Liver (tissue), 9 donors: ENCODE data around the gene NUDT16L1. TPM values are rescaled to one million over a fixed set of nuclear protein-coding genes. Genes with fewer than 3 reads are reported as not detected.
"Not testable (repeated sequence)": the region's sequence is repeated elsewhere in the genome, so short reads cannot be mapped to it uniquely, and the experiment has no call there.

Experiments used
- DNase-seq: peaks from one replicate; pipeline ENCODE4 v3.0.0-alpha.2; 2017; ENCODE audit warnings: low spot score
- H3K27ac ChIP-seq, 2 donors: one replicate each; pipeline ENCODE4 v1.7.0; 2013; ENCODE audit warnings: inconsistent platforms in 2 of 2, low read length in 2 of 2, control low read depth in 1 of 2, low read depth in 1 of 2, mild to moderate bottlenecking in 1 of 2
- H3K27me3 ChIP-seq, 4 donors: one replicate each; pipeline versions ENCODE4 v1.6.1 to v1.7.0; 2013; ENCODE audit warnings: low read length in 3 of 4, inconsistent platforms in 1 of 4, mild to moderate bottlenecking in 1 of 4, moderate library complexity in 1 of 4; ENCODE audit not compliant: control insufficient read depth in 4 of 4, insufficient read depth in 4 of 4
- H3K36me3 ChIP-seq, 4 donors: one replicate each; pipeline versions ENCODE4 v1.6.1 to v1.7.0; 2013; ENCODE audit warnings: low read length in 3 of 4, mild to moderate bottlenecking in 3 of 4, low read depth in 1 of 4, moderate library complexity in 1 of 4; ENCODE audit not compliant: control insufficient read depth in 4 of 4, insufficient read depth in 3 of 4
- H3K4me1 ChIP-seq, 4 donors: one replicate each; pipeline versions ENCODE4 v1.6.1 to v1.7.0; 2013; ENCODE audit warnings: low read length in 3 of 4, mild to moderate bottlenecking in 3 of 4, moderate library complexity in 1 of 4; ENCODE audit not compliant: control insufficient read depth in 4 of 4, insufficient read depth in 4 of 4
- H3K4me3 ChIP-seq, 3 donors: one replicate each; pipeline versions ENCODE4 v1.6.1 to v1.7.0; 2013; ENCODE audit warnings: low read length in 3 of 3, control low read depth in 1 of 3, low read depth in 1 of 3, mild to moderate bottlenecking in 1 of 3
- H3K9ac ChIP-seq, 2 donors: one replicate each; pipeline ENCODE4 v1.7.0; 2013; ENCODE audit warnings: low read length in 2 of 2, mild to moderate bottlenecking in 2 of 2, moderate library complexity in 2 of 2, control low read depth in 1 of 2, low read depth in 1 of 2
- H3K9me3 ChIP-seq, 4 donors: one replicate each; pipeline versions ENCODE4 v1.6.1 to v1.7.0; 2013; ENCODE audit warnings: low read length in 3 of 4; ENCODE audit not compliant: control insufficient read depth in 4 of 4
- ATF3 ChIP-seq: IDR thresholded peaks from 2 replicates; pipeline ENCODE4 v1.6.1; 2016; ENCODE audit warnings: antibody characterized with exemption
- EGR1 ChIP-seq, 2 donors: IDR thresholded peaks; 2 replicates each; pipeline ENCODE4 v1.6.1; 2016 to 2018; ENCODE audit warnings: antibody characterized with exemption in 2 of 2, low read depth in 2 of 2
- FOXA2 ChIP-seq: IDR thresholded peaks from 2 replicates; pipeline ENCODE4 v1.6.1; 2016; ENCODE audit warnings: antibody characterized with exemption
- GABPA ChIP-seq, 2 donors: IDR thresholded peaks in 1 of 2; conservative IDR thresholded peaks in 1 of 2; 2 replicates each; pipeline ENCODE4 v1.6.1; 2016; ENCODE audit warnings: antibody characterized with exemption in 2 of 2, mild to moderate bottlenecking in 1 of 2, moderate library complexity in 1 of 2
- HNF4A ChIP-seq, 2 donors: conservative IDR thresholded peaks; 2 replicates each; pipeline ENCODE4 v1.6.1; 2016; ENCODE audit warnings: antibody characterized with exemption in 2 of 2, mild to moderate bottlenecking in 2 of 2
- HNF4G ChIP-seq: IDR thresholded peaks from 2 replicates; pipeline ENCODE4 v1.6.1; 2016; ENCODE audit warnings: antibody characterized with exemption
- JUND ChIP-seq, 2 donors: IDR thresholded peaks; 2 replicates each; pipeline ENCODE4 v1.6.1; 2016; ENCODE audit warnings: antibody characterized with exemption in 2 of 2
- NR2F2 ChIP-seq: IDR thresholded peaks from 2 replicates; pipeline ENCODE4 v1.6.1; 2016; ENCODE audit warnings: antibody characterized with exemption
- RAD21 ChIP-seq, 2 donors: IDR thresholded peaks; 2 replicates each; pipeline ENCODE4 v1.6.1; 2016; ENCODE audit warnings: antibody characterized with exemption in 2 of 2, mild to moderate bottlenecking in 2 of 2
- REST ChIP-seq: IDR thresholded peaks from 2 replicates; pipeline ENCODE4 v1.6.1; 2016; ENCODE audit warnings: antibody characterized with exemption, mild to moderate bottlenecking
- RXRA ChIP-seq, 2 donors: IDR thresholded peaks; 2 replicates each; pipeline ENCODE4 v1.6.1; 2017 to 2018; ENCODE audit warnings: antibody characterized with exemption in 2 of 2, mild to moderate bottlenecking in 1 of 2
- SP1 ChIP-seq: IDR thresholded peaks from 2 replicates; pipeline ENCODE4 v1.6.1; 2018; ENCODE audit warnings: antibody characterized with exemption, mild to moderate bottlenecking
- TAF1 ChIP-seq: conservative IDR thresholded peaks from 2 replicates; pipeline ENCODE4 v1.6.1; 2016; ENCODE audit warnings: antibody characterized with exemption, mild to moderate bottlenecking
- YY1 ChIP-seq: IDR thresholded peaks from 2 replicates; pipeline ENCODE4 v1.6.1; 2016; ENCODE audit warnings: antibody characterized with exemption, mild to moderate bottlenecking
- ZBTB33 ChIP-seq: IDR thresholded peaks from 2 replicates; pipeline ENCODE4 v1.6.1; 2016; ENCODE audit warnings: antibody characterized with exemption
- WGBS: extraction: QIAGEN DNeasy Blood & Tissue Kit; methylation state at CpG from one replicate; pipeline ENCODE4 v1.1.7; 2013; 5-methylcytosine and 5-hydroxymethylcytosine counted together
- polyA plus RNA-seq, 2 donors: library from polyadenylated mRNA; stranded (reverse) in 1 of 2; unstranded in 1 of 2; fragments of 200-250 nt in 1 of 2; fragments of >200 nt in 1 of 2; fragmentation: Nextera tagmentation in 1 of 2; extraction: Ambion mirVana in 1 of 2; gene quantifications; one replicate each; pipeline versions ENCODE4 v1.2.1 to v1.2.3, GENCODE V29; 2013 to 2015
- total RNA-seq, 2 donors: library from RNA; depleted of rRNA; stranded (reverse); fragments of >200 nt; gene quantifications; one replicate each; pipeline ENCODE4 v1.2.3, GENCODE V29; 2014
- TF ChIP-seq, protein P1 (sequence below): IDR thresholded peaks from 2 replicates; pipeline ENCODE4 v1.6.1; 2016; ENCODE audit warnings: antibody characterized with exemption
- donor health status: healthy.
- donor health status: healthy.
- donor health status: healthy.
- donor health status: healthy.
- donor health status: healthy.

NUDT16L1 gene
- total and polyA plus RNA-seq, 4 donors: 22.4 to 43.4 (median 36.3) TPM

DNA sequence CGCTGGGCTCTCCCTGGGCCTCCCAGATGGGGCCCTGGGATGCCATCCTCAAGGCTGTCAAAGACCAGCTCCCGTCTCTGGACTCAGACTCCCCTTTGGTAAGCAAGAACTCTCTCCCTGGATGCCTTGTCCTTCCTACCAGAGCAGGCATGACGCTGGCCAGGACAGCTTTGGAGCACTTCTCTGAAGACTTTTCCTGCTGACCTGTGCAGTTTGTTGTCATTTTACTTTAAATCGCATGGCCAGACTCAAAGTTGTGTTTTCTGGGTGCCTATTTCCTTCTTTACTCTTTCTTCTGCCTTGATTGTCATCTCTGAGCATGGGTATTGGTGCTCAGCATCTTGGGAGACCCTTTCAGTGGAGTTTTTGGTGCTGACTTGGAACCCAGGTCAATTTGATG, 43.2 kb downstream of the NUDT16L1 start:
- Histone ChIP-seq H3K9me3 (no peaks in the 10 kb centered on the region), H3K4me3 (no peak overlapping the region), H3K9ac (no peak overlapping the region), H3K27ac (no peak overlapping the region), H3K27me3 (no peaks in the 10 kb centered on the region), H3K36me3 (no peaks in the 10 kb centered on the region), H3K4me1 (peaks cover 2 to 12% (median 9%) of the 10 kb centered on the region in 4 donors)
- no peak for DNase-seq
- no peak for TF ChIP-seq JUND (IDR thresholded peaks at IDR 0.05)
- TF ChIP-seq RXRA (IDR thresholded peaks at IDR 0.05): no peak
- TF ChIP-seq, protein P1, sequence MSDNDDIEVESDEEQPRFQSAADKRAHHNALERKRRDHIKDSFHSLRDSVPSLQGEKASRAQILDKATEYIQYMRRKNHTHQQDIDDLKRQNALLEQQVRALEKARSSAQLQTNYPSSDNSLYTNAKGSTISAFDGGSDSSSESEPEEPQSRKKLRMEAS: no peak
- TF ChIP-seq NR2F2: no peak
- no peak for TF ChIP-seq YY1
- no peak for TF ChIP-seq RAD21 (IDR thresholded peaks at IDR 0.05)
- no peak for TF ChIP-seq REST
- TF ChIP-seq SP1: no peak
- TF ChIP-seq HNF4G: no peak
- TF ChIP-seq ZBTB33: no peak
- TF ChIP-seq HNF4A (conservative IDR thresholded peaks at IDR 0.05): no peak
- no peak for TF ChIP-seq FOXA2
- no peak for TF ChIP-seq EGR1 (IDR thresholded peaks at IDR 0.05; ENCODE audit: low read depth in 2 of 2)
- no peak for TF ChIP-seq TAF1
- TF ChIP-seq ATF3: no peak
- no peak for TF ChIP-seq GABPA (IDR thresholded peaks at IDR 0.05 in 1 of 2, conservative IDR thresholded peaks at IDR 0.05 in 1 of 2)
- WGBS: 86% methylated on average over 4 of the region's 4 CpGs

- peaks cover 2 to 10% (median 9%) of the 10 kb centered on the region in 4 donors for H3K4me1 ChIP-seq
- H3K4me3 ChIP-seq: no peak overlapping the region
- H3K27me3 ChIP-seq: no peaks in the 10 kb centered on the region
- DNase-seq: no peak
- 81% methylated on average over 15 of the region's 15 CpGs for WGBS
- no peaks in the 10 kb centered on the region for H3K9me3 ChIP-seq
- H3K27ac ChIP-seq: no peak overlapping the region
- TF ChIP-seq RAD21 (IDR thresholded peaks at IDR 0.05) (no peak), YY1 (no peak), HNF4A (conservative IDR thresholded peaks at IDR 0.05) (no peak)
- no peaks in the 10 kb centered on the region for H3K36me3 ChIP-seq
- H3K9ac ChIP-seq: no peak overlapping the region
Measured at GRCh38 chr16:4737545-4737944, 44.2 kb downstream of the NUDT16L1 start.

GRCh38 chr16:4738370-4738769, 45.0 kb downstream of the NUDT16L1 start:
- peaks cover 4 to 14% (median 8%) of the 10 kb centered on the region in 4 donors for H3K4me1 ChIP-seq
- not testable (repeated sequence) for H3K27ac ChIP-seq, H3K9ac ChIP-seq, H3K27me3 ChIP-seq, H3K9me3 ChIP-seq, H3K36me3 ChIP-seq, H3K4me3 ChIP-seq, DNase-seq
- WGBS: 84% methylated on average over 5 of the region's 5 CpGs
